PC-9 (cell line): ENCODE results near the gene TBC1D2B. TPM values are rescaled to one million over a fixed set of nuclear protein-coding genes. Genes with fewer than 3 reads are reported as not detected.

Source experiments
- BruUV-seq: library from RNA; stranded (reverse); fragments of 400-500 nt; replicated peaks from 2 replicates; lab custom pipeline; 2021; lab: Mats Ljungman, UMichigan
- CTCF ChIA-PET: fragments of 300-600 bp; sonication (Branson Sonifier 250); formaldehyde crosslinking; loops from one replicate; lab custom pipeline; 2022; ENCODE audit warnings: antibody characterized with exemption; lab: Charles Lee
- POLR2A ChIA-PET: fragments of 300-600 bp; sonication (Branson Sonifier 250); formaldehyde crosslinking; loops from one replicate; lab custom pipeline; 2022; ENCODE audit warnings: antibody characterized with exemption; ENCODE audit not compliant: unreplicated experiment; lab: Charles Lee
- DNase-seq, 2 experiments: peaks; one replicate each; pipeline versions ENCODE4 v3.0.0 to v3.0.0-alpha.2; 2015 to 2022; ENCODE audit warnings: mixed read lengths in 1 of 2
- H2AFZ ChIP-seq: fragments of 200-600 bp; sonication (generic); 2 replicates; pipeline ENCODE4 v1.8.1; 2017; ENCODE audit warnings: antibody characterized with exemption
- H3F3A ChIP-seq: fragments of 200-600 bp; sonication (generic); 2 replicates; pipeline ENCODE4 v1.8.1; 2017; ENCODE audit warnings: antibody characterized with exemption, mild to moderate bottlenecking, low read depth; ENCODE audit not compliant: insufficient read depth
- H3K27ac ChIP-seq: fragments of 200-600 bp; sonication (generic); 2 replicates; pipeline ENCODE4 v1.6.1; 2016; ENCODE audit warnings: mixed run types
- H3K27me3 ChIP-seq: fragments of 200-600 bp; sonication (generic); 2 replicates; pipeline ENCODE4 v1.6.1; 2016; ENCODE audit warnings: low read depth, mixed run types; ENCODE audit not compliant: insufficient read depth
- H3K36me3 ChIP-seq: fragments of 200-600 bp; sonication (generic); 2 replicates; pipeline ENCODE4 v1.6.1; 2016; ENCODE audit warnings: low read depth, mixed run types
- H3K4me1 ChIP-seq: fragments of 200-600 bp; sonication (generic); replicated peaks from 2 replicates; pipeline ENCODE4 v1.6.1; 2016; ENCODE audit warnings: mixed run types; ENCODE audit not compliant: insufficient read depth
- H3K4me2 ChIP-seq: fragments of 200-600 bp; sonication (generic); 2 replicates; pipeline ENCODE4 v1.6.1; 2017; ENCODE audit warnings: mixed run types
- H3K4me3 ChIP-seq: fragments of 200-600 bp; sonication (generic); 2 replicates; pipeline ENCODE4 v1.6.1; 2016; ENCODE audit warnings: mixed run types
- H3K79me2 ChIP-seq: fragments of 200-600 bp; sonication (generic); 2 replicates; pipeline ENCODE4 v1.6.1; 2017; ENCODE audit warnings: low read depth, mixed run types
- H3K9me2 ChIP-seq: fragments of 200-600 bp; sonication (generic); 2 replicates; pipeline ENCODE4 v1.8.1; 2017; ENCODE audit warnings: mild to moderate bottlenecking; ENCODE audit not compliant: insufficient read depth
- H3K9me3 ChIP-seq: fragments of 200-600 bp; sonication (generic); 2 replicates; pipeline ENCODE4 v1.8.1; 2016; ENCODE audit warnings: low read depth; ENCODE audit not compliant: insufficient read depth
- H4K20me1 ChIP-seq: fragments of 200-600 bp; sonication (generic); 2 replicates; pipeline ENCODE4 v1.8.1; 2017; ENCODE audit not compliant: insufficient read depth
- CTCF ChIP-seq: fragments of 200-600 bp; sonication (generic); conservative IDR thresholded peaks from 2 replicates; pipeline ENCODE4 v1.6.1; 2017; ENCODE audit warnings: mixed run types, antibody characterized with exemption, mild to moderate bottlenecking, moderate library complexity
- EZH2 ChIP-seq: fragments of 200-600 bp; sonication (generic); IDR thresholded peaks from 2 replicates; pipeline ENCODE4 v1.8.0; 2017; ENCODE audit warnings: antibody characterized with exemption, low read depth
- intact Hi-C: fragments of 100-400 bp; cut with micrococcal nuclease; formaldehyde crosslinking; loops from one replicate; pipeline ENCODE4 v1.10.0; 2022; ENCODE audit not compliant: unreplicated experiment
- total RNA-seq: library from RNA; stranded (reverse); gene quantifications from 2 replicates; pipeline ENCODE4 v1.2.3, GENCODE V29; 2021

TBC1D2B gene
- total RNA-seq, 1 experiment from 2014 or later = 27.7 TPM

- Histone ChIP-seq H4K20me1 (no peaks in the 10 kb centered on the region; the same call in 1 of the 2 replicates), H3K4me2 (peak overlapping the region; percentile 66), H3K27ac (peak overlapping the region; percentile 62), H3K79me2 (peaks cover 13% of the 10 kb centered on the region), H3K9me3 (no peaks in the 10 kb centered on the region), H3K4me1 (peaks cover 36% of the 10 kb centered on the region), H3K4me3 (no peak overlapping the region), H3K36me3 (no peaks in the 10 kb centered on the region), H3K9me2 (no peaks in the 10 kb centered on the region), H3F3A (peaks cover 18% of the 10 kb centered on the region; the same call in 1 of the 2 replicates), H2AFZ (no peak overlapping the region), H3K27me3 (no peaks in the 10 kb centered on the region)
- intact Hi-C loops = no loop called here
- no TSS peak for BruUV-seq
- no peak for TF ChIP-seq EZH2
- no peak for TF ChIP-seq CTCF
- POLR2A ChIA-PET = interaction anchor here (0.7 kb wide), 1 partner anchor 48 kb away, joined by 27 read pairs; no protein-coding TSS in a partner anchor
- CTCF ChIA-PET = no interaction called here
- DNase-seq = no peak
Observed at GRCh38 chr15:78056714-78057269, 20.7 kb downstream of the TBC1D2B start.

GRCh38 chr15:78055919-78056713 is 21.4 kb downstream of the TBC1D2B start:
- peaks cover 33% of the 10 kb centered on the region for H3K4me1 ChIP-seq
- H3K36me3 ChIP-seq = no peaks in the 10 kb centered on the region
- no TSS peak for BruUV-seq
- peak overlapping the region; percentile 66 for H3K4me2 ChIP-seq
- H3K79me2 ChIP-seq = peaks cover 13% of the 10 kb centered on the region
- no peaks in the 10 kb centered on the region for H3K9me2 ChIP-seq
- H3K27me3 ChIP-seq = no peaks in the 10 kb centered on the region
- no peak overlapping the region for H3K4me3 ChIP-seq
- H4K20me1 ChIP-seq = no peaks in the 10 kb centered on the region; the same call in 1 of the 2 replicates
- peak overlapping the region; percentile 62 for H3K27ac ChIP-seq
- H2AFZ ChIP-seq = no peak overlapping the region
- intact Hi-C loops = no loop called here
- ChIA-PET CTCF (no interaction called here), POLR2A (interaction anchor here (0.7 kb wide), 1 partner anchor 48 kb away, joined by 27 read pairs; no protein-coding TSS in a partner anchor)
- TF ChIP-seq CTCF = no peak
- TF ChIP-seq EZH2 = no peak
- peak in 1 of 2 experiments; percentile 29 for DNase-seq
- peaks cover 18% of the 10 kb centered on the region; the same call in 1 of the 2 replicates for H3F3A ChIP-seq
- no peaks in the 10 kb centered on the region for H3K9me3 ChIP-seq

GRCh38 chr15:78054966-78055365 is 22.5 kb downstream of the TBC1D2B start:
- H3K79me2 ChIP-seq = peaks cover 13% of the 10 kb centered on the region
- intact Hi-C loops = no loop called here
- H3K4me1 ChIP-seq = peaks cover 33% of the 10 kb centered on the region

More at GRCh38 chr15:78054966-78055365, 22.5 kb downstream of the TBC1D2B start:
- ChIA-PET CTCF (no interaction called here), POLR2A (interaction anchor here (0.6 kb wide), 1 partner anchor 36 kb away, joined by 3 read pairs; no protein-coding TSS in a partner anchor)
- peaks cover 18% of the 10 kb centered on the region; the same call in 1 of the 2 replicates for H3F3A ChIP-seq
- no peak for DNase-seq
- no peak overlapping the region for H3K4me3 ChIP-seq
- BruUV-seq = no TSS peak
- H3K9me3 ChIP-seq = no peaks in the 10 kb centered on the region
- no peaks in the 10 kb centered on the region for H3K9me2 ChIP-seq
- no peaks in the 10 kb centered on the region for H4K20me1 ChIP-seq
- no peak overlapping the region for H3K4me2 ChIP-seq
- H3K27me3 ChIP-seq = no peaks in the 10 kb centered on the region
- H2AFZ ChIP-seq = no peak overlapping the region
- H3K36me3 ChIP-seq = no peaks in the 10 kb centered on the region
- no peak for TF ChIP-seq CTCF
- no peak for TF ChIP-seq EZH2
- H3K27ac ChIP-seq = no peak overlapping the region
